Activated naive CD4-positive, alpha-beta T cell treated with anti-CD3 and anti-CD28 coated beads for 36 hours (primary cell): Measurements from ENCODE around the gene PTP4A2. TPM values are rescaled to one million over a fixed set of nuclear protein-coding genes. Genes with fewer than 3 reads are reported as not detected.

Experiments used
- CTCF ChIA-PET: fragments of 350-600 bp; sonication (Branson Sonifier 250); formaldehyde crosslinking; loops from one replicate; lab custom pipeline; 2021; ENCODE audit warnings: antibody characterized with exemption; lab: Charles Lee
- DNase-seq: peaks from one replicate; pipeline ENCODE4 v3.0.0-alpha.2; 2020
- H3K27ac Mint-ChIP-seq: one replicate; pipeline ENCODE4 v1.8.0; 2021; ENCODE audit warnings: mild to moderate bottlenecking, mixed read lengths
- H3K27me3 Mint-ChIP-seq: one replicate; pipeline ENCODE4 v1.8.0; 2021; ENCODE audit warnings: low read depth, mixed read lengths
- H3K36me3 Mint-ChIP-seq: one replicate; pipeline ENCODE4 v1.8.0; 2021; ENCODE audit warnings: low read depth, mixed read lengths
- H3K4me1 Mint-ChIP-seq: one replicate; pipeline ENCODE4 v1.8.0; 2021; ENCODE audit warnings: low read depth, mixed read lengths
- H3K4me3 Mint-ChIP-seq: one replicate; pipeline ENCODE4 v1.8.0; 2021; ENCODE audit warnings: mild to moderate bottlenecking, moderate library complexity, mixed read lengths
- H3K9me3 Mint-ChIP-seq: one replicate; pipeline ENCODE4 v1.8.0; 2021; ENCODE audit warnings: mixed read lengths
- intact Hi-C: fragments of 100-400 bp; cut with micrococcal nuclease; formaldehyde crosslinking; loops from one replicate; pipeline ENCODE4 v1.15.1; 2023
- total RNA-seq, 2 experiments: library from RNA; stranded (reverse); gene quantifications; one replicate each; pipeline ENCODE4 v1.2.3, GENCODE V29; 2021

PTP4A2 gene
- total RNA-seq, 2 experiments from 2014 or later: 240 to 263 TPM

GRCh38 chr1:31919591-31919990 is 18.6 kb downstream of the PTP4A2 start:
- H3K9me3 Mint-ChIP-seq: no peaks in the 10 kb centered on the region
- no peaks in the 10 kb centered on the region for H3K27me3 Mint-ChIP-seq
- peak overlapping the region; percentile 24 for H3K27ac Mint-ChIP-seq
- no peak overlapping the region for H3K4me3 Mint-ChIP-seq
- H3K36me3 Mint-ChIP-seq: peaks cover 43% of the 10 kb centered on the region
- DNase-seq: no peak
- intact Hi-C loops: no loop called here
- CTCF ChIA-PET: no interaction called here
- peaks cover 69% of the 10 kb centered on the region for H3K4me1 Mint-ChIP-seq

GRCh38 chr1:31915438-31915837 is 22.7 kb downstream of the PTP4A2 start:
- no peaks in the 10 kb centered on the region for H3K9me3 Mint-ChIP-seq
- no peaks in the 10 kb centered on the region for H3K27me3 Mint-ChIP-seq
- intact Hi-C loops: no loop called here
- no peak for DNase-seq
- H3K36me3 Mint-ChIP-seq: peaks cover 49% of the 10 kb centered on the region
- CTCF ChIA-PET: interaction anchor here (1.0 to 2.2 kb wide), 3 partner anchors 24 to 100 kb away, joined by 3 to 8 read pairs (median 3); partner anchors contain the start of genes PTP4A2 and SPOCD1
- H3K4me1 Mint-ChIP-seq: peaks cover 74% of the 10 kb centered on the region
- peak overlapping the region; percentile 55 for H3K27ac Mint-ChIP-seq
- H3K4me3 Mint-ChIP-seq: no peak overlapping the region

- H3K36me3 Mint-ChIP-seq: peaks cover 52% of the 10 kb centered on the region
- peak overlapping the region; percentile 74 for H3K27ac Mint-ChIP-seq
- H3K9me3 Mint-ChIP-seq: no peaks in the 10 kb centered on the region
- CTCF ChIA-PET: interaction anchor here (0.6 to 2.3 kb wide), 10 partner anchors 10 to 125 kb away, joined by 3 to 8 read pairs (median 5); partner anchors contain the start of gene PTP4A2
- no peak for DNase-seq
- intact Hi-C loops: loop anchor here (1.0 kb wide), 1 partner anchor 12 kb away; no protein-coding TSS in a partner anchor
- H3K4me1 Mint-ChIP-seq: peaks cover 68% of the 10 kb centered on the region
- H3K27me3 Mint-ChIP-seq: no peaks in the 10 kb centered on the region
- H3K4me3 Mint-ChIP-seq: no peak overlapping the region
These were observed 24.2 kb downstream of the PTP4A2 start for GRCh38 chr1:31913968-31914367.

GRCh38 chr1:31912839-31913239 is 25.3 kb downstream of the PTP4A2 start:
- CTCF ChIA-PET: interaction anchor here (0.6 to 2.3 kb wide), 11 partner anchors 9 to 148 kb away, joined by 3 to 7 read pairs (median 5); no protein-coding TSS in a partner anchor
- Mint-ChIP-seq H3K27ac (peak overlapping the region; percentile 74), H3K9me3 (no peaks in the 10 kb centered on the region), H3K36me3 (peaks cover 57% of the 10 kb centered on the region), H3K4me1 (peaks cover 64% of the 10 kb centered on the region), H3K4me3 (no peak overlapping the region), H3K27me3 (no peaks in the 10 kb centered on the region)
- DNase-seq: no peak
- intact Hi-C loops: loop anchor here (1.0 kb wide), 1 partner anchor 13 kb away; no protein-coding TSS in a partner anchor

GRCh38 chr1:31911994-31912780 is 26.0 kb downstream of the PTP4A2 start:
- Mint-ChIP-seq H3K4me3 (no peak overlapping the region), H3K27me3 (no peaks in the 10 kb centered on the region), H3K4me1 (peaks cover 61% of the 10 kb centered on the region), H3K27ac (peak overlapping the region; percentile 74), H3K9me3 (no peaks in the 10 kb centered on the region), H3K36me3 (peaks cover 58% of the 10 kb centered on the region)
- CTCF ChIA-PET: interaction anchor here (0.9 to 2.3 kb wide), 9 partner anchors 8 to 96 kb away, joined by 3 to 6 read pairs (median 4); no protein-coding TSS in a partner anchor
- DNase-seq: no peak
- intact Hi-C loops: loop anchor here (1.0 kb wide), 3 partner anchors 21 to 85 kb away; no protein-coding TSS in a partner anchor

GRCh38 chr1:31910933-31911332 is 27.2 kb downstream of the PTP4A2 start:
- intact Hi-C loops: loop anchor here (1.0 kb wide), 3 partner anchors 20 to 84 kb away; no protein-coding TSS in a partner anchor
- peak overlapping the region; percentile 9 for H3K4me3 Mint-ChIP-seq
- H3K36me3 Mint-ChIP-seq: peaks cover 63% of the 10 kb centered on the region
- CTCF ChIA-PET: interaction anchor here (0.7 to 2.4 kb wide), 6 partner anchors 9 to 53 kb away, joined by 3 to 14 read pairs (median 4); partner anchors contain the start of gene PTP4A2
- DNase-seq: peak; percentile 69
- peaks cover 58% of the 10 kb centered on the region for H3K4me1 Mint-ChIP-seq
- no peaks in the 10 kb centered on the region for H3K27me3 Mint-ChIP-seq
- no peaks in the 10 kb centered on the region for H3K9me3 Mint-ChIP-seq
- H3K27ac Mint-ChIP-seq: peak overlapping the region; percentile 74

GRCh38 chr1:31909691-31910090 is 28.5 kb downstream of the PTP4A2 start:
- H3K27me3 Mint-ChIP-seq: no peaks in the 10 kb centered on the region
- H3K4me1 Mint-ChIP-seq: peaks cover 55% of the 10 kb centered on the region
- H3K27ac Mint-ChIP-seq: no peak overlapping the region

GRCh38 chr1:31906557-31906956 is 31.6 kb downstream of the PTP4A2 start:
- intact Hi-C loops: no loop called here

More at GRCh38 chr1:31909691-31910090, 28.5 kb downstream of the PTP4A2 start:
- intact Hi-C loops: no loop called here
- Mint-ChIP-seq H3K9me3 (no peaks in the 10 kb centered on the region), H3K4me3 (no peak overlapping the region), H3K36me3 (peaks cover 60% of the 10 kb centered on the region)
- no peak for DNase-seq
- CTCF ChIA-PET: interaction anchor here (1.0 to 2.4 kb wide), 5 partner anchors 12 to 143 kb away, joined by 3 to 14 read pairs (median 4); partner anchors contain the start of gene PTP4A2

GRCh38 chr1:31905681-31906080 is 32.5 kb downstream of the PTP4A2 start:
- H3K27ac Mint-ChIP-seq: peak overlapping the region; percentile 48
- H3K36me3 Mint-ChIP-seq: peaks cover 33% of the 10 kb centered on the region
- no peaks in the 10 kb centered on the region for H3K9me3 Mint-ChIP-seq
- peaks cover 30% of the 10 kb centered on the region for H3K4me1 Mint-ChIP-seq
- CTCF ChIA-PET: interaction anchor here (0.6 to 1.1 kb wide), 5 partner anchors 15 to 697 kb away, joined by 3 to 5 read pairs (median 3); no protein-coding TSS in a partner anchor
- H3K4me3 Mint-ChIP-seq: no peak overlapping the region
- no peaks in the 10 kb centered on the region for H3K27me3 Mint-ChIP-seq
- intact Hi-C loops: no loop called here
- DNase-seq: no peak

More at GRCh38 chr1:31906557-31906956, 31.6 kb downstream of the PTP4A2 start:
- CTCF ChIA-PET: interaction anchor here (0.6 to 1.1 kb wide), 3 partner anchors 19 to 64 kb away, joined by 3 read pairs; no protein-coding TSS in a partner anchor
- Mint-ChIP-seq H3K4me1 (peaks cover 37% of the 10 kb centered on the region), H3K27ac (peak overlapping the region; percentile 1), H3K36me3 (peaks cover 38% of the 10 kb centered on the region), H3K4me3 (no peak overlapping the region), H3K9me3 (no peaks in the 10 kb centered on the region), H3K27me3 (no peaks in the 10 kb centered on the region)
- no peak for DNase-seq

GRCh38 chr1:31905093-31905509 is 33.1 kb downstream of the PTP4A2 start:
- CTCF ChIA-PET: interaction anchor here (0.6 to 1.9 kb wide), 3 partner anchors 8 to 697 kb away, joined by 3 to 5 read pairs (median 5); no protein-coding TSS in a partner anchor
- no peaks in the 10 kb centered on the region for H3K27me3 Mint-ChIP-seq
- no peaks in the 10 kb centered on the region for H3K9me3 Mint-ChIP-seq
- no peak for DNase-seq
- H3K4me3 Mint-ChIP-seq: no peak overlapping the region
- no peak overlapping the region for H3K27ac Mint-ChIP-seq
- peaks cover 33% of the 10 kb centered on the region for H3K36me3 Mint-ChIP-seq
- intact Hi-C loops: no loop called here
- peaks cover 28% of the 10 kb centered on the region for H3K4me1 Mint-ChIP-seq

GRCh38 chr1:31904339-31905092 is 33.7 kb downstream of the PTP4A2 start:
- peaks cover 25% of the 10 kb centered on the region for H3K4me1 Mint-ChIP-seq
- intact Hi-C loops: no loop called here
- H3K27ac Mint-ChIP-seq: peak overlapping the region; percentile 65
- no peaks in the 10 kb centered on the region for H3K27me3 Mint-ChIP-seq
- peak; percentile 30 for DNase-seq
- H3K4me3 Mint-ChIP-seq: no peak overlapping the region
- H3K36me3 Mint-ChIP-seq: peaks cover 28% of the 10 kb centered on the region
- no peaks in the 10 kb centered on the region for H3K9me3 Mint-ChIP-seq
- CTCF ChIA-PET: interaction anchor here (0.7 to 1.9 kb wide), 4 partner anchors 9 to 89 kb away, joined by 3 to 5 read pairs (median 4); partner anchors contain the start of gene SPOCD1
